ENCODE results near the gene GPR101.

GRCh38 chrX:137071596-137071995 is 37.8 kb upstream of the GPR101 start:
- no peak for TF ChIP-seq CTCF (IDR thresholded peaks at IDR 0.05)
- TF ChIP-seq POLR2A (IDR thresholded peaks at IDR 0.05), result no peak
